PC-3 (cell line): Measurements from ENCODE around the gene ZCCHC24. TPM values are rescaled to one million over a fixed set of nuclear protein-coding genes. Genes with fewer than 3 reads are reported as not detected.

Source experiments
- ATAC-seq: fragments of 200-7000 bp; cut with Tn5 transposase; 2 replicates; pipeline ENCODE4 v1.9.1; 2020; ENCODE audit warnings: mild to moderate bottlenecking, moderate library complexity
- BruUV-seq: library from RNA; stranded (reverse); fragments of 400-500 nt; replicated peaks from 2 replicates; lab custom pipeline; 2021; lab: Mats Ljungman, UMichigan
- CTCF ChIA-PET: fragments of 300-600 bp; sonication (Branson Sonifier 250); formaldehyde crosslinking; loops from one replicate; lab custom pipeline; 2022; ENCODE audit warnings: antibody characterized with exemption; lab: Charles Lee
- POLR2A ChIA-PET: fragments of 300-600 bp; sonication (Branson Sonifier 250); formaldehyde crosslinking; loops from one replicate; lab custom pipeline; 2022; ENCODE audit warnings: antibody characterized with exemption; ENCODE audit not compliant: unreplicated experiment; lab: Charles Lee
- DNase-seq: peaks from one replicate; pipeline ENCODE4 v3.0.0-alpha.2; 2015
- H2AFZ ChIP-seq: fragments of 300-600 bp; sonication (generic); 2 replicates; pipeline ENCODE4 v1.6.0; 2016; ENCODE audit warnings: antibody characterized with exemption, low read length
- H3F3A ChIP-seq: fragments of 300-600 bp; sonication (generic); one replicate; pipeline ENCODE4 v1.6.0; 2017; ENCODE audit warnings: antibody characterized with exemption, low read length, control low read depth, mild to moderate bottlenecking; ENCODE audit not compliant: unreplicated experiment
- H3K27ac ChIP-seq: fragments of 300-600 bp; sonication (generic); 2 replicates; pipeline ENCODE4 v1.5.1; 2016; ENCODE audit warnings: mild to moderate bottlenecking, low read length
- H3K27me3 ChIP-seq: fragments of 300-600 bp; sonication (generic); 2 replicates; pipeline ENCODE4 v1.6.1; 2016; ENCODE audit warnings: low read length, mixed read lengths
- H3K36me3 ChIP-seq: fragments of 300-600 bp; sonication (generic); 2 replicates; pipeline ENCODE4 v1.6.1; 2016; ENCODE audit warnings: low read depth, mixed run types, low read length, mixed read lengths
- H3K4me1 ChIP-seq: fragments of 300-600 bp; sonication (generic); 2 replicates; pipeline ENCODE4 v1.5.1; 2016; ENCODE audit warnings: low read length; ENCODE audit not compliant: insufficient read depth
- H3K4me2 ChIP-seq: fragments of 300-600 bp; sonication (generic); 2 replicates; pipeline ENCODE4 v1.6.0; 2016; ENCODE audit warnings: low read length
- H3K4me3 ChIP-seq: fragments of 300-600 bp; sonication (generic); 2 replicates; pipeline ENCODE4 v1.5.1; 2016; ENCODE audit warnings: mild to moderate bottlenecking, low read length, mixed read lengths
- H3K79me2 ChIP-seq: fragments of 300-600 bp; sonication (generic); 2 replicates; pipeline ENCODE4 v1.6.1; 2017; ENCODE audit warnings: low read length, mixed read lengths
- H3K9ac ChIP-seq: fragments of 300-600 bp; sonication (generic); 2 replicates; pipeline ENCODE4 v1.6.0; 2016; ENCODE audit warnings: mild to moderate bottlenecking, low read length
- H3K9me2 ChIP-seq: fragments of 300-600 bp; sonication (generic); replicated peaks from 2 replicates; pipeline ENCODE4 v1.6.1; 2016; ENCODE audit warnings: mixed run types, low read length, mixed read lengths
- H3K9me3 ChIP-seq: fragments of 300-600 bp; sonication (generic); 2 replicates; pipeline ENCODE4 v1.6.1; 2016; ENCODE audit warnings: low read length, mixed read lengths
- H4K20me1 ChIP-seq: fragments of 300-600 bp; sonication (generic); 2 replicates; pipeline ENCODE4 v1.6.1; 2016; ENCODE audit warnings: low read length, mixed read lengths
- CTCF ChIP-seq: fragments of 300-600 bp; sonication (generic); conservative IDR thresholded peaks from 2 replicates; pipeline ENCODE4 v1.5.1; 2017; ENCODE audit warnings: antibody characterized with exemption, low read depth, mild to moderate bottlenecking, low read length
- EZH2 ChIP-seq: fragments of 300-600 bp; sonication (generic); IDR thresholded peaks from one replicate; pipeline ENCODE4 v1.6.1; 2017; ENCODE audit warnings: antibody characterized with exemption, mild to moderate bottlenecking, low read length; ENCODE audit not compliant: unreplicated experiment
- EZH2phosphoT487 ChIP-seq: fragments of 300-600 bp; sonication (generic); IDR thresholded peaks from 2 replicates; pipeline ENCODE4 v1.6.1; 2018; ENCODE audit warnings: mild to moderate bottlenecking, antibody characterized with exemption, low read length, borderline replicate concordance
- intact Hi-C: fragments of 100-400 bp; cut with micrococcal nuclease; formaldehyde crosslinking; loops from 2 replicates; pipeline ENCODE4 v1.9.0; 2023
- total RNA-seq: library from RNA; depleted of rRNA; stranded (reverse); fragments of >200 nt; gene quantifications from 2 replicates; pipeline ENCODE4 v1.2.3, GENCODE V29; 2014

Gene ZCCHC24
- total RNA-seq, 1 experiment from 2014 or later, result 32.9 TPM

GRCh38 chr10:79418886-79419595 lies 26.4 kb downstream of the ZCCHC24 start:
- POLR2A ChIA-PET, result no interaction called here
- DNase-seq, result no peak
- TF ChIP-seq EZH2 (no peak), CTCF (no peak), EZH2phosphoT487 (no peak)
- Histone ChIP-seq H3K4me3 (no peak overlapping the region), H3K9me3 (no peaks in the 10 kb centered on the region), H3K9me2 (no peaks in the 10 kb centered on the region), H3K36me3 (no peaks in the 10 kb centered on the region; the same call in 1 of the 2 replicates), H3K9ac (no peak overlapping the region), H3K4me1 (peaks cover 4% of the 10 kb centered on the region), H3F3A (no peaks in the 10 kb centered on the region), H3K27me3 (no peaks in the 10 kb centered on the region), H4K20me1 (0 out of 2 replicates have a peak, but pooled peaks cover 4% of the 10 kb centered on the region), H3K79me2 (no peaks in the 10 kb centered on the region), H2AFZ (no peak overlapping the region), H3K4me2 (no peak overlapping the region), H3K27ac (no peak overlapping the region)
- intact Hi-C loops, result no loop called here
- no TSS peak for BruUV-seq
- CTCF ChIA-PET, result no interaction called here
- no peak for ATAC-seq

- Histone ChIP-seq H3K4me1 (peaks cover 12% of the 10 kb centered on the region), H3K4me2 (no peak overlapping the region), H4K20me1 (0 out of 2 replicates have a peak, but pooled peaks cover 8% of the 10 kb centered on the region), H3K79me2 (no peaks in the 10 kb centered on the region), H2AFZ (no peak overlapping the region), H3K9ac (no peak overlapping the region), H3K27ac (no peak overlapping the region), H3K4me3 (no peak overlapping the region), H3K27me3 (no peaks in the 10 kb centered on the region), H3K9me2 (no peaks in the 10 kb centered on the region), H3K9me3 (no peaks in the 10 kb centered on the region), H3K36me3 (no peaks in the 10 kb centered on the region; the same call in 1 of the 2 replicates), H3F3A (no peaks in the 10 kb centered on the region)
- no TSS peak for BruUV-seq
- TF ChIP-seq EZH2phosphoT487 (no peak), EZH2 (no peak), CTCF (no peak)
- intact Hi-C loops, result no loop called here
- no peak for ATAC-seq
- ChIA-PET POLR2A (no interaction called here), CTCF (no interaction called here)
- DNase-seq, result no peak
Measured at GRCh38 chr10:79418274-79418673, 27.1 kb downstream of the ZCCHC24 start.

GRCh38 chr10:79417731-79418130 lies 27.7 kb downstream of the ZCCHC24 start:
- DNase-seq, result no peak
- no peak overlapping the region for H2AFZ ChIP-seq
- H3K4me2 ChIP-seq, result no peak overlapping the region
- H3K27me3 ChIP-seq, result no peaks in the 10 kb centered on the region
- ATAC-seq, result no peak
- ChIA-PET POLR2A (no interaction called here), CTCF (no interaction called here)
- intact Hi-C loops, result no loop called here
- H3K79me2 ChIP-seq, result no peaks in the 10 kb centered on the region
- H3K27ac ChIP-seq, result no peak overlapping the region
- H4K20me1 ChIP-seq, result 0 out of 2 replicates have a peak, but pooled peaks cover 8% of the 10 kb centered on the region
- H3K4me3 ChIP-seq, result no peak overlapping the region
- H3K9me2 ChIP-seq, result no peaks in the 10 kb centered on the region
- BruUV-seq, result no TSS peak
- no peaks in the 10 kb centered on the region for H3F3A ChIP-seq
- no peaks in the 10 kb centered on the region for H3K9me3 ChIP-seq
- H3K9ac ChIP-seq, result no peak overlapping the region
- peaks cover 17% of the 10 kb centered on the region for H3K4me1 ChIP-seq
- no peak for TF ChIP-seq EZH2phosphoT487
- TF ChIP-seq EZH2, result no peak
- no peak for TF ChIP-seq CTCF
- no peaks in the 10 kb centered on the region; the same call in 1 of the 2 replicates for H3K36me3 ChIP-seq
